Ovary (tissue), 3 donors: ENCODE results near the gene DNER.

Source experiments
- CTCF ChIP-seq, 3 donors: fragments of 450-650 bp in 2 of 3; fragments of 200-600 bp in 1 of 3; IDR thresholded peaks; one replicate each; pipeline versions ENCODE4 v1.5.1 to v1.8.0; 2016 to 2022; ENCODE audit warnings: antibody characterized with exemption in 3 of 3, mild to moderate bottlenecking in 1 of 3
- EP300 ChIP-seq: sonication (generic); formaldehyde crosslinking; IDR thresholded peaks from one replicate; pipeline ENCODE4 v1.6.1; 2017; ENCODE audit warnings: antibody characterized with exemption
- POLR2A ChIP-seq: fragments of 450-650 bp; IDR thresholded peaks from one replicate; pipeline ENCODE4 v1.6.1; 2017; ENCODE audit warnings: antibody characterized with exemption, mild to moderate bottlenecking, moderate library complexity
- donor health status: DM: no; HTN: no; CAD: no.

- no peak for TF ChIP-seq CTCF (IDR thresholded peaks at IDR 0.05)
- no peak for TF ChIP-seq POLR2A
- TF ChIP-seq EP300: no peak
Measured at GRCh38 chr2:229675569-229675968, 38.8 kb downstream of the DNER start.
